K562 (cell line): Measurements from ENCODE around the gene HOXD9. TPM values are rescaled to one million over a fixed set of nuclear protein-coding genes. Genes with fewer than 3 reads are reported as not detected.
A peak's percentile ranks its signal among the peaks of the same experiment; 100 is the strongest.

ENCODE experiments used
- ARNT ChIP-seq, 2 experiments: fragments of 450-650 bp; IDR thresholded peaks; 2 replicates each; pipeline ENCODE4 v1.6.1; 2016; ENCODE audit warnings: mild to moderate bottlenecking in 1 of 2
- ASH1L ChIP-seq: fragments of 450-650 bp; IDR thresholded peaks from 2 replicates; pipeline ENCODE4 v1.6.1; 2018; ENCODE audit warnings: borderline replicate concordance, mild to moderate bottlenecking, low read depth; ENCODE audit not compliant: partially characterized antibody
- C11orf30 ChIP-seq: fragments of 450-650 bp; IDR thresholded peaks from 2 replicates; pipeline ENCODE4 v1.6.1; 2016; ENCODE audit warnings: low read depth, mild to moderate bottlenecking
- CBX8 ChIP-seq: fragments of 200-600 bp; sonication (generic); IDR thresholded peaks from 2 replicates; pipeline ENCODE4 v1.6.1; 2012; ENCODE audit warnings: borderline replicate concordance, mixed run types, low read depth, mild to moderate bottlenecking, moderate library complexity, mixed read lengths, low read length, control low read depth, inconsistent platforms; ENCODE audit not compliant: poor library complexity, severe bottlenecking; ENCODE audit errors: extremely low read depth
- CCNT2 ChIP-seq: IDR thresholded peaks from 2 replicates; pipeline ENCODE4 v1.6.1; 2011; ENCODE audit warnings: borderline replicate concordance, low read depth, mild to moderate bottlenecking, moderate library complexity, mixed read lengths, low read length; ENCODE audit not compliant: insufficient read length; ENCODE audit errors: extremely low read depth
- CEBPG ChIP-seq, 3 experiments: fragments of 200-800 bp in 1 of 3; sonication (Bioruptor generic) in 1 of 3; sonication (generic) in 1 of 3; formaldehyde crosslinking in 1 of 3; IDR thresholded peaks in 2 of 3; conservative IDR thresholded peaks in 1 of 3; 2 replicates each; pipeline versions ENCODE4 v1.6.1 to v1.8.0; 2016 to 2022; ENCODE audit warnings: missing compliant biosample characterization in 2 of 3, missing genetic modification characterization in 2 of 3, mild to moderate bottlenecking in 1 of 3, missing genetic modification reagents in 1 of 3
- EHMT2 ChIP-seq: fragments of 450-650 bp; IDR thresholded peaks from 2 replicates; pipeline ENCODE4 v1.6.1; 2018; ENCODE audit warnings: antibody characterized with exemption
- ESRRB ChIP-seq: fragments of 250-450 bp; sonication (Bioruptor Pico); IDR thresholded peaks from 2 replicates; pipeline ENCODE4 v1.5.0; 2020; ENCODE audit warnings: mild to moderate bottlenecking, moderate library complexity, borderline replicate concordance
- HCFC1 ChIP-seq: IDR thresholded peaks from 2 replicates; pipeline ENCODE4 v1.6.1; 2012; ENCODE audit warnings: low read depth, low read length, improper control_type of control experiment
- MNT ChIP-seq, 2 experiments: fragments of 450-650 bp; conservative IDR thresholded peaks; 2 replicates each; pipeline ENCODE4 v1.6.1; 2017; ENCODE audit warnings: mild to moderate bottlenecking in 2 of 2, moderate library complexity in 2 of 2
- NFIX ChIP-seq: fragments of 250-450 bp; sonication (Bioruptor Pico); IDR thresholded peaks from 2 replicates; pipeline ENCODE4 v1.4.0; 2020; ENCODE audit warnings: low read depth, mild to moderate bottlenecking, moderate library complexity
- NR2C1 ChIP-seq, 2 experiments: fragments of 450-650 bp; IDR thresholded peaks; 2 replicates each; pipeline ENCODE4 v1.6.1; 2017; ENCODE audit warnings: mild to moderate bottlenecking in 2 of 2, antibody characterized with exemption in 1 of 2, inconsistent platforms in 1 of 2, missing compliant biosample characterization in 1 of 2, missing genetic modification characterization in 1 of 2
- PCBP2 ChIP-seq: fragments of 200-400 bp; formaldehyde crosslinking; IDR thresholded peaks from 2 replicates; pipeline ENCODE4 v1.6.1; 2018; ENCODE audit warnings: low read length, low read depth, mild to moderate bottlenecking, moderate library complexity; ENCODE audit not compliant: poor library complexity, severe bottlenecking
- POLR3A ChIP-seq: IDR thresholded peaks from 2 replicates; pipeline ENCODE4 v1.6.1; 2011; ENCODE audit warnings: borderline replicate concordance, mild to moderate bottlenecking, moderate library complexity; ENCODE audit not compliant: insufficient read length, insufficient read depth; ENCODE audit errors: extremely low read depth
- SP2 ChIP-seq: IDR thresholded peaks from 2 replicates; pipeline ENCODE4 v1.6.1; 2011; ENCODE audit warnings: mild to moderate bottlenecking, low read depth, low read length, moderate library complexity; ENCODE audit not compliant: poor library complexity, severe bottlenecking; ENCODE audit errors: extremely low read depth
- TEAD2 ChIP-seq: fragments of 450-650 bp; IDR thresholded peaks from 2 replicates; pipeline ENCODE4 v1.6.1; 2016; ENCODE audit warnings: missing genetic modification characterization, control low read depth, missing compliant biosample characterization
- ZBTB49 ChIP-seq: sonication (generic); formaldehyde crosslinking; IDR thresholded peaks from 2 replicates; pipeline ENCODE4 v1.8.0; 2022; ENCODE audit warnings: missing genetic modification reagents, mild to moderate bottlenecking, borderline replicate concordance
- ZBTB8A ChIP-seq: fragments of 450-650 bp; IDR thresholded peaks from 2 replicates; pipeline ENCODE4 v1.6.1; 2018; ENCODE audit warnings: mild to moderate bottlenecking, moderate library complexity; ENCODE audit not compliant: partially characterized antibody
- ZNF263 ChIP-seq: sonication (generic); formaldehyde crosslinking; IDR thresholded peaks from 2 replicates; pipeline ENCODE4 v1.8.0; 2022; ENCODE audit warnings: mild to moderate bottlenecking, missing genetic modification reagents, borderline replicate concordance
- ZNF583 ChIP-seq: fragments of 250-450 bp; sonication (Bioruptor Pico); IDR thresholded peaks from 2 replicates; pipeline ENCODE4 v1.4.0; 2020
- ZSCAN29 ChIP-seq: fragments of 450-650 bp; IDR thresholded peaks from 2 replicates; pipeline ENCODE4 v1.6.1; 2017
- polyA plus RNA-seq, 8 experiments: library from polyadenylated mRNA; depleted of rRNA in 4 of 8; stranded (reverse) in 5 of 8; unstranded in 3 of 8; fragments of >200 nt; fragmentation: Nextera tagmentation in 2 of 8; fragmentation: Illumina TruSeq in 1 of 8; extraction: Ambion mirVana in 2 of 8; extraction: Trizol in 1 of 8; gene quantifications; 2 replicates each; pipeline versions ENCODE4 v1.2.1 to v1.2.3, GENCODE V29; 2011 to 2014; ENCODE audit warnings: inconsistent platforms in 1 of 8, missing spikeins in 1 of 8
- total RNA-seq, 7 experiments: library from RNA; depleted of rRNA in 6 of 7; stranded (reverse); fragments of >200 nt in 6 of 7; fragmentation: Illumina TruSeq in 2 of 7; extraction: Trizol in 2 of 7; gene quantifications; 2 replicates each; pipeline versions ENCODE4 v1.2.1 to v1.2.3, GENCODE V29; 2011 to 2021; ENCODE audit warnings: low replicate concordance in 1 of 7
- TF ChIP-seq, protein P1 (sequence below): sonication (generic); formaldehyde crosslinking; IDR thresholded peaks from 2 replicates; pipeline ENCODE4 v1.8.0; 2023; ENCODE audit warnings: mild to moderate bottlenecking, missing genetic modification reagents

Gene HOXD9
- total and polyA plus RNA-seq, 9 of the 15 experiments (the other 6 are each of a cell fraction or from before 2014, with no cell fraction given) = not detected

DNA sequence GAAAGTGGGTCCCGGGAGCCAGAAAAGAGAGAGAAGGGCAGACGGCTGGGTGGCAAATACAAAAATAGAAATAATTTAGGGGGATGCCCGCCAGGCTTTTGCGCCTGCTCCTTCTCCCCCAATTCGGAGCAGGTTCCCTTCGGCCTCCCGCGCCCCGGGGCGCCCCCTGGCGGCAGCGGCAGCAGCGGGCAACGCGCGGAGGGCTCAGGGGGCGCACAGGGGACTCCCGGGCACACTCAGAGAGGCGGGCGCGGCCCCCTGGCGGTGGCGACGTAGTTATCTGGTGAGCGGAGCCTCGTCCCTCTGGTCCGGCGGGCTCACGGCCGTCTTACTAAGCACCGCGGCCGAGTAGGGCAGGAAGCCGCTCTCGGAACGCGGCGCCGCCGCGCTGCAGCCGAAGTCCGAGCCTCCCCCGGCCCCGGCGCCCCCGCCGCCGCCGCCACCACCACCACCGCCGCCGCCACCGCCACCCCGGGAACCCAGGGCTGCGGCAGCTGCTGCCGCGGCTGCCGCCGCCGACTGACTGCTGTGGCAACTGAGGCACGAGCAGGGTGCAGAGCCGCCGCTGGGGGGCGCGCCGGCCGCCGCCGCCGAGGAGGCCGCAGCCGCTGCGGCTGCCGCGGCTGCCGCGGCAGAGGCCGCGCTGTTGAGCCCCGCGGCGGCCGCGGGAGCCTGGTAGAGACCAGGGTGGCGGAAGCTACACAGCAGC, 42.5 kb upstream of the HOXD9 start (continued):
- TF ChIP-seq ZBTB8A (no peak), ASH1L (no peak), C11orf30 (no peak), ZNF583 (CRISPR knock-in tag) (no peak), ZBTB49 (CRISPR knock-in tag) (no peak), SP2 (no peak), EHMT2 (no peak), ZNF263 (CRISPR knock-in tag) (no peak), ARNT (IDR thresholded peaks at IDR 0.05) (no peak), ESRRB (CRISPR knock-in tag) (no peak), CEBPG (CRISPR knock-in tag; IDR thresholded peaks at IDR 0.05) (no peak), CEBPG (tag; conservative IDR thresholded peaks at IDR 0.05 in 1 of 2, IDR thresholded peaks at IDR 0.05 in 1 of 2) (no peak), NR2C1 (IDR thresholded peaks at IDR 0.05) (no peak), NR2C1 (tag; IDR thresholded peaks at IDR 0.05) (no peak), PCBP2 (no peak), NFIX (CRISPR knock-in tag) (no peak), HCFC1 (peak; percentile 26), TEAD2 (no peak), MNT (conservative IDR thresholded peaks at IDR 0.05) (no peak), CBX8 (no peak), POLR3A (no peak), CCNT2 (peak; percentile 69), ZSCAN29 (no peak)
- TF ChIP-seq, protein P1, sequence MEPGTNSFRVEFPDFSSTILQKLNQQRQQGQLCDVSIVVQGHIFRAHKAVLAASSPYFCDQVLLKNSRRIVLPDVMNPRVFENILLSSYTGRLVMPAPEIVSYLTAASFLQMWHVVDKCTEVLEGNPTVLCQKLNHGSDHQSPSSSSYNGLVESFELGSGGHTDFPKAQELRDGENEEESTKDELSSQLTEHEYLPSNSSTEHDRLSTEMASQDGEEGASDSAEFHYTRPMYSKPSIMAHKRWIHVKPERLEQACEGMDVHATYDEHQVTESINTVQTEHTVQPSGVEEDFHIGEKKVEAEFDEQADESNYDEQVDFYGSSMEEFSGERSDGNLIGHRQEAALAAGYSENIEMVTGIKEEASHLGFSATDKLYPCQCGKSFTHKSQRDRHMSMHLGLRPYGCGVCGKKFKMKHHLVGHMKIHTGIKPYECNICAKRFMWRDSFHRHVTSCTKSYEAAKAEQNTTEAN (CRISPR knock-in tag) = no peak
